Astrocyte (in vitro differentiated cells and primary cell): ENCODE results near the gene ZFYVE28.

ENCODE experiments used
- CTCF ChIP-seq: IDR thresholded peaks from 2 replicates; pipeline ENCODE4 v1.5.1; 2011; ENCODE audit warnings: low read depth, mild to moderate bottlenecking, inconsistent platforms, low read length, moderate library complexity; ENCODE audit not compliant: insufficient read depth
- EZH2 ChIP-seq: IDR thresholded peaks from 2 replicates; pipeline ENCODE4 v1.6.1; 2012; ENCODE audit warnings: mild to moderate bottlenecking, low read length, inconsistent platforms; ENCODE audit not compliant: insufficient read depth

- TF ChIP-seq CTCF (no peak), EZH2 (no peak)
Observed at GRCh38 chr4:2290488-2290887, 128.0 kb downstream of the ZFYVE28 start.
